Measurements from ENCODE around the gene PAX7.

The PAX7 gene

GRCh38 chr1:18619467-18619835, 11.2 kb upstream of the PAX7 start:
- DNase-seq = no peak

- no peak for DNase-seq
Measured at GRCh38 chr1:18628511-18628910, 2.1 kb upstream of the PAX7 start.

- no peak for DNase-seq
Measured at GRCh38 chr1:18629659-18630510, 761 bp upstream of the PAX7 start.

- DNase-seq = no peak
Measured at GRCh38 chr1:18631496-18632217, 1.0 kb downstream of the PAX7 start.

- no peak for DNase-seq
Measured at GRCh38 chr1:18632218-18632588, 1.6 kb downstream of the PAX7 start.

GRCh38 chr1:18632783-18633421, 2.3 kb downstream of the PAX7 start:
- DNase-seq = no peak

GRCh38 chr1:18633422-18634155, 2.9 kb downstream of the PAX7 start:
- no peak for DNase-seq

- DNase-seq = no peak
Measured at GRCh38 chr1:18634276-18634675, 3.6 kb downstream of the PAX7 start.

GRCh38 chr1:18635070-18635577, 4.5 kb downstream of the PAX7 start:
- DNase-seq = no peak

- DNase-seq = no peak
Measured at GRCh38 chr1:18635891-18636595, 5.4 kb downstream of the PAX7 start.

GRCh38 chr1:18636596-18637508, 6.2 kb downstream of the PAX7 start:
- DNase-seq = no peak

- no peak for DNase-seq
Measured at GRCh38 chr1:18637511-18637960, 6.9 kb downstream of the PAX7 start.

GRCh38 chr1:18637962-18638834, 7.6 kb downstream of the PAX7 start:
- DNase-seq = no peak

- DNase-seq = no peak
Measured at GRCh38 chr1:18638835-18639364, 8.3 kb downstream of the PAX7 start.

GRCh38 chr1:18639368-18640055, 8.9 kb downstream of the PAX7 start:
- no peak for DNase-seq

GRCh38 chr1:18640228-18641004, 9.8 kb downstream of the PAX7 start:
- no peak for DNase-seq

GRCh38 chr1:18641005-18641941, 10.6 kb downstream of the PAX7 start:
- no peak for DNase-seq
